ENCODE measurements around the gene MBNL1. TPM values are rescaled to one million over a fixed set of nuclear protein-coding genes. Genes with fewer than 3 reads are reported as not detected.
"Not testable (repeated sequence)": the region's sequence is repeated elsewhere in the genome, so short reads cannot be mapped to it uniquely, and the experiment has no call there.

Gene MBNL1
- total RNA-seq, 2 experiments from 2014 or later = 163 to 174 TPM

- POLR2A ChIA-PET = interaction anchor here (0.6 to 1.3 kb wide), 4 partner anchors 11 to 138 kb away, joined by 3 read pairs; no protein-coding TSS in a partner anchor
Observed at GRCh38 chr3:152395764-152396163, 127.0 kb downstream of the MBNL1 start.

DNA sequence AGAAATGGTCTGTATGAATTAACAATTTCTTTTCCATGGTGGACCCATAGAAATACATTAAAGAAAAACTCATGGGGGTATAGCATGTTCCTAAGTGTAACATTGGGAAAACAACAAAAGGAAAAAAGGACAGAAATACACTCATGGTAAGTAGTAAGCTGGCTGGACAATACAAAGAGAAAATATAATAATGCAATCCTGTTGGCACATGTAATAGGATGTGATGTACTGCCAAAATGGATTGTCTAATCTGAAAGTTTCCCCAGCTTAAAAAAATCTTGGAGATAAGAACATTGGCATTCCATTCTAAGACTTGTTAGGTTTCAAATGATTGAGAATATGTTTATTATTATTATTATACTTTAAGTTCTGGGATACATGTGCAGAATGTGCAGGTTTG is 128.1 kb downstream of the MBNL1 start:
- intact Hi-C loops (cut with micrococcal nuclease; ENCODE audit: unreplicated experiment) = no loop called here
- no peak for TF ChIP-seq EZH2phosphoT487 (IDR thresholded peaks at IDR 0.05; ENCODE audit: borderline replicate concordance, low read depth, low read length)
- TF ChIP-seq CTCF (conservative IDR thresholded peaks at IDR 0.05; ENCODE audit: low read length) = no peak
- DNase-seq (ENCODE audit: low spot score) = no peak
- peaks cover 94% of the 10 kb centered on the region for H3K79me2 ChIP-seq (ENCODE audit: insufficient read depth, low read depth, low read length)
- no peak overlapping the region for H3K27ac ChIP-seq (ENCODE audit: low read depth, low read length, poor library complexity, severe bottlenecking)
- H3K4me3 ChIP-seq (ENCODE audit: low read depth, low read length, poor library complexity, severe bottlenecking) = no peak overlapping the region
- H3K9me3 ChIP-seq (ENCODE audit: low read length) = no peaks in the 10 kb centered on the region
- POLR2A ChIA-PET = interaction anchor here (0.9 to 1.3 kb wide), 3 partner anchors 9 to 16 kb away, joined by 3 to 4 read pairs (median 3); no protein-coding TSS in a partner anchor
- no peaks in the 10 kb centered on the region for H3K9me2 ChIP-seq (ENCODE audit: insufficient read depth, low read length)
- no peak overlapping the region for H2AFZ ChIP-seq (ENCODE audit: low read length)
- CTCF ChIA-PET (ENCODE audit: unreplicated experiment) = no interaction called here
- peaks cover 12% of the 10 kb centered on the region for H3K4me1 ChIP-seq (ENCODE audit: insufficient read depth, low read length, poor library complexity, severe bottlenecking)
- no TSS peak for BruUV-seq (replicated peaks)
- H3K36me3 ChIP-seq (ENCODE audit: insufficient read depth, low read length) = peaks cover 33% of the 10 kb centered on the region
- H3K4me2 ChIP-seq (ENCODE audit: low read length) = no peak overlapping the region
- H4K20me1 ChIP-seq (ENCODE audit: insufficient read depth, low read length) = peaks cover 12% of the 10 kb centered on the region

More at GRCh38 chr3:152395764-152396163, 127.0 kb downstream of the MBNL1 start:
- CTCF ChIA-PET (ENCODE audit: unreplicated experiment) = no interaction called here
- H3K27ac ChIP-seq (ENCODE audit: low read depth, low read length, poor library complexity, severe bottlenecking) = no peak overlapping the region
- H3K4me3 ChIP-seq (ENCODE audit: low read depth, low read length, poor library complexity, severe bottlenecking) = no peak overlapping the region
- no peak for DNase-seq (ENCODE audit: low spot score)
- BruUV-seq (replicated peaks) = no TSS peak
- H3K9me3 ChIP-seq (ENCODE audit: low read length) = no peaks in the 10 kb centered on the region
- no peak overlapping the region for H2AFZ ChIP-seq (ENCODE audit: low read length)
- H3K4me2 ChIP-seq (ENCODE audit: low read length) = no peak overlapping the region
- no peaks in the 10 kb centered on the region for H3K9me2 ChIP-seq (ENCODE audit: insufficient read depth, low read length)
- TF ChIP-seq EZH2phosphoT487 (IDR thresholded peaks at IDR 0.05; ENCODE audit: borderline replicate concordance, low read depth, low read length) (no peak), CTCF (conservative IDR thresholded peaks at IDR 0.05; ENCODE audit: low read length) (no peak)
- H4K20me1 ChIP-seq (ENCODE audit: insufficient read depth, low read length) = peaks cover 23% of the 10 kb centered on the region
- H3K4me1 ChIP-seq (ENCODE audit: insufficient read depth, low read length, poor library complexity, severe bottlenecking) = peaks cover 12% of the 10 kb centered on the region
- intact Hi-C loops (cut with micrococcal nuclease; ENCODE audit: unreplicated experiment) = no loop called here
- peaks cover 33% of the 10 kb centered on the region for H3K36me3 ChIP-seq (ENCODE audit: insufficient read depth, low read length)
- H3K79me2 ChIP-seq (ENCODE audit: insufficient read depth, low read depth, low read length) = peaks cover 96% of the 10 kb centered on the region

- H3K27ac ChIP-seq (ENCODE audit: low read depth, low read length, poor library complexity, severe bottlenecking); H3K4me2 ChIP-seq (ENCODE audit: low read length); DNase-seq (ENCODE audit: low spot score); BruUV-seq (replicated peaks); H3K4me3 ChIP-seq (ENCODE audit: low read depth, low read length, poor library complexity, severe bottlenecking); H2AFZ ChIP-seq (ENCODE audit: low read length); H3K9me2 ChIP-seq (ENCODE audit: insufficient read depth, low read length); intact Hi-C loops (cut with micrococcal nuclease; ENCODE audit: unreplicated experiment); CTCF ChIA-PET (ENCODE audit: unreplicated experiment); H3K9me3 ChIP-seq (ENCODE audit: low read length): not testable (repeated sequence)
- H3K36me3 ChIP-seq (ENCODE audit: insufficient read depth, low read length) = peaks cover 33% of the 10 kb centered on the region
- POLR2A ChIA-PET = interaction anchor here (0.7 to 1.0 kb wide), 3 partner anchors 16 to 498 kb away, joined by 3 to 4 read pairs (median 3); no protein-coding TSS in a partner anchor
- peaks cover 12% of the 10 kb centered on the region; the same call in 1 of the 2 replicates for H4K20me1 ChIP-seq (ENCODE audit: insufficient read depth, low read length)
- H3K4me1 ChIP-seq (ENCODE audit: insufficient read depth, low read length, poor library complexity, severe bottlenecking) = peaks cover 14% of the 10 kb centered on the region
- H3K79me2 ChIP-seq (ENCODE audit: insufficient read depth, low read depth, low read length) = peaks cover 94% of the 10 kb centered on the region
Observed at GRCh38 chr3:152397348-152397747, 128.6 kb downstream of the MBNL1 start.
